WTC11 (cell line): ENCODE data around the gene PHLDB1. TPM values are rescaled to one million over a fixed set of nuclear protein-coding genes. Genes with fewer than 3 reads are reported as not detected.

Experiments used
- microRNA-seq: library from miRNA; unstranded; fragments of <30 nt; microRNA quantifications from one replicate; pipeline ENCODE4 v1.2.0, GENCODE V29; 2022; ENCODE audit warnings: borderline number of aligned reads
- total RNA-seq: library from RNA; stranded (reverse); gene quantifications from 3 replicates; pipeline ENCODE4 v1.2.3, GENCODE V29; 2021

PHLDB1 gene
- total RNA-seq, 1 experiment from 2014 or later = 83.1 TPM

Small RNA genes within 50 kb of the gene (microRNA-seq; reads per million reads assigned to microRNA genes)
- not detected for gene MIR6716

Other genes with a start within 250 kb of the PHLDB1 start
- gene UBE4A, start 248.0 kb upstream of the PHLDB1 start, total RNA-seq = 28.9 to 31.7 TPM (median 31.0 TPM) in 3 replicates
- gene ATP5MG, start 206.0 kb upstream of the PHLDB1 start, total RNA-seq = 236 to 251 TPM (median 239 TPM) in 3 replicates
- gene KMT2A, start 171.1 kb upstream of the PHLDB1 start, total RNA-seq = 54.0 to 59.1 TPM (median 54.8 TPM) in 3 replicates
- gene TTC36, start 80.1 kb upstream of the PHLDB1 start, total RNA-seq = 0.70 to 0.78 TPM (median 0.71 TPM) in 3 replicates
- gene TMEM25, start 76.4 kb upstream of the PHLDB1 start, total RNA-seq = 19.1 to 21.6 TPM (median 19.7 TPM) in 3 replicates
- gene IFT46, start 41.7 kb upstream of the PHLDB1 start, total RNA-seq = 6.2 to 11.1 TPM (median 10.9 TPM) in 3 replicates
- 134 to 154 TPM (median 141 TPM) in 3 replicates for gene ARCN1, start 35.2 kb upstream of the PHLDB1 start, total RNA-seq
- 0.09 TPM in 1 of 3 replicates, not detected in the others for gene TREH, start 72.0 kb downstream of the PHLDB1 start, total RNA-seq
- gene DDX6, start 183.5 kb downstream of the PHLDB1 start, total RNA-seq = 151 to 167 TPM (median 166 TPM) in 3 replicates